ENCODE measurements around the gene HERPUD1. TPM values are rescaled to one million over a fixed set of nuclear protein-coding genes. Genes with fewer than 3 reads are reported as not detected.

Gene HERPUD1
- total and polyA plus RNA-seq, 3 experiments from 2014 or later: 107 to 176 (median 162) TPM

Other genes starting within 250 kb of the HERPUD1 start
- gene MT1X, start 249.7 kb upstream of the HERPUD1 start, total RNA-seq: 10 to 100 TPM; 85.4 to 93.8 TPM
- 181 TPM for gene MT1X, start 249.7 kb upstream of the HERPUD1 start, polyA plus RNA-seq
- 100 to 1,000 TPM; 153 to 155 TPM for gene NUP93, start 202.0 kb upstream of the HERPUD1 start, total RNA-seq
- 93.8 TPM for gene NUP93, start 202.0 kb upstream of the HERPUD1 start, polyA plus RNA-seq
- gene SLC12A3, start 66.9 kb upstream of the HERPUD1 start, total RNA-seq: not detected
- not detected for gene SLC12A3, start 66.9 kb upstream of the HERPUD1 start, polyA plus RNA-seq
- not detected for gene CETP, start 29.8 kb downstream of the HERPUD1 start, total RNA-seq
- gene CETP, start 29.8 kb downstream of the HERPUD1 start, polyA plus RNA-seq: not detected
- gene NLRC5, start 57.4 kb downstream of the HERPUD1 start, total RNA-seq: 100 to 1,000 TPM; 173 to 178 TPM
- gene NLRC5, start 57.4 kb downstream of the HERPUD1 start, polyA plus RNA-seq: 165 TPM
- gene CPNE2, start 160.4 kb downstream of the HERPUD1 start, total RNA-seq: 1 to 10 TPM; 9.4 TPM
- 90.4 TPM for gene CPNE2, start 160.4 kb downstream of the HERPUD1 start, polyA plus RNA-seq